NOMO-1 (cell line): ENCODE data around the gene DCAF17.

Source experiments
- DNase-seq, 2 experiments: peaks; one replicate each; lab custom pipeline; 2025; ENCODE audit not compliant: unreplicated experiment in 2 of 2; lab: John Stamatoyannopoulos, UW

Gene DCAF17

DNA sequence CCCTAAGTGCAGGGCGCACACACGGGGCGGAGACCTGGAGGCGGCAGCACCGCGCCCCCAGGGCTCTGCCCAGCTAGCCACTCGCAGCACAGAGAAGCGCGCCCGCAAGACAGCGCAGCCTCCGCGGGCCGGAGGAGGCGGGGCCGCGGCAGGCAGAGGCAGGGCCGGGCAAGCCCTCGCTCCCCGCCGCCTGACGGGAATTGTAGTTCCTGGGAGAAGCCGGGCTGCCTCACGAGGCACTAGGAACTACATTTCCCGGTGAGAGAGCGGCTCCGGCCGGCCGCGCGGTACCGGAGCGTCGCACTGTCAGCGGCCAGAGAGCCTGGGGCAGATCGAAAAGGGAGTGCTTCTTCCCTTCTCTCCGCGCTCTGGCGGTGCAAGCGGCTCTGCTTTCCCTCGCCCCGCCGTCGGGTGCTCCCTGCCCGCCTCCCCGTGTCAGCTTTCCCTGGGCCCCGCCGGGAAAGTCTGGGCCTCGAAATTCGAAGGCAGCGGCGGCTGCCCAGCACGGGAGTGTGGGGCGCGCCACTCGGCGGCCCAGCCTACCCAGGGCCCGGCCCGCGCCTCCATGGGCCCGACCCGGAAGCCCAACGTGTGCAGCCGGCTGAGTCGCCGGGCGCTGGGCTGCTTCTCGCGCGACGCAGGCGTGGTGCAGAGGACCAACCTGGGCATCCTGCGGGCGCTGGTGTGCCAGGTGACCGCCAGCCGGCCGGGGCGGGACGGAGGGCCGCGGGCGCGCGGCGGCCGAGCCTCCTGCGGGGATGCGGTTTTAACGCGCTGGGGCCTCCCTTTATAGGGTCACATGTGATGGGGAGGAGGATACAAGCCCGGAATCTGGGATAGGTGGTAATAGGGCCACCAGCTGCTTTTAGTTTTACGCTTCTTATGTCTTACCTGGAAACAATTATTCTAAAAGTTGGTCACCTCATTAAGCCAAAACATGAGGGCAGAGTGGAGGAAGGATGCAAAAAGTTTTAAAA lies at the start of gene DCAF17:
DCAF17 (plus strand) TSS at position 214 of the 977 bp plus-strand sequence; CDS start at position 566, 352 bp downstream.
- peak; percentile 97 to 99 for DNase-seq

DNA sequence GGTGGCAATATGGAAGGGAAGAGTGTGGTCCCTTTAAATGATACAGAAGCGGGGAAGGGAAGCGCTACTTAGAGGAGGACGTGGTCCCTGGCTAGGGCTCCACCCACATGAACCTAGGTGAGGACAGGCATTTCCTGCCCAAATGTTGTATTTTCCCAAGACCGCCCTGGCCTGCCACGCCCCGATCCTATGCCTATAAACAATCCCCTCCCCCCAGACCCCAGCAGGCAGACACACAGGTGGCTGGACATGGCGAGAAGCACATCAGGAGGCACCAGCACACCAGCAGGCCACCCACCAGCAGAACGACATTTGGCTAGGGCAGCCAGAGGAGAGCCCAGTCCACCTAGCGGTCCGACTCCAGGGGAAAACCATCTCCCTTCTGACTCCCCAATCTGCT lies 47.4 kb upstream of the DCAF17 start:
- DNase-seq, result no peak

GRCh38 chr2:171387052-171387451 lies 47.0 kb upstream of the DCAF17 start:
- no peak for DNase-seq

DNA sequence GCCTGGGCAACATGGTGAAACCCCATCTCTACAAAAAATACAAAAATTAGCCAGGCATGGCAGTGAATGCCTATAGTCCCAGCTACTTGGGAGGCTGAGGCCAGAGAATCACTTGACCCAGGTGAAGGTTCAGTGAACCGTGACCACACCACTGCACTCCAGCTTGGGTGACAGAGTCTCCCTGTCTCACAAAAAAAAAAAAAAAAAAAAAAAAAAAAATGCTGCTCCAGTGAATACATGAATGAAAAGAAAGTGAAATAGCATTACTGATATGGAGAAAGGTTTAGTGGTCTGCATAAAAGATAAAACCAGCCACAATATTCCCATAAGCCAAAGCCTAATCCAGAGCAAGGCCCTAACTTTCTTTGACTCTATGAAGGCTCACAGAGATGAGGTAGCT lies 44.7 kb upstream of the DCAF17 start:
- no peak for DNase-seq

GRCh38 chr2:171389780-171390179 lies 44.2 kb upstream of the DCAF17 start:
- no peak for DNase-seq

GRCh38 chr2:171390941-171391516 lies 43.0 kb upstream of the DCAF17 start:
- no peak for DNase-seq

DNA sequence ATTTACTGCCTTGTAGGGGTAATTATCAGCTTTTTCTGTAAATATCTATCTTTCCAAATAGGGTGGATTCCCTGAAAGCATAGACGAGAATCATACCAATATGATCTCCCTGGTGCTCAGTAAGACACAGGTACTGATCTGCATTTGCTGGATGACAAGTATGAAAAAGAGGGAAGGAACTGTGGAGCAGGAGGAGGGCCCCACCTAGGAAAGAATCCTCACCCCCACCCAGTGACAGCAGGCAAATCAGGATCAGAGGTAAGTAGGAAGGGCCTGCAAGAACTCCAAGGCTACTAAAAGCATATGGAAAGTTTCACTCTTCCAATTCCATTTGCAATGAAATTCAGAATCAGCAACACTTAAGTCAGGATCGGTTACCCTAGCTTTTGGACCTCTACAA lies 42.5 kb upstream of the DCAF17 start:
- DNase-seq, result no peak

DNA sequence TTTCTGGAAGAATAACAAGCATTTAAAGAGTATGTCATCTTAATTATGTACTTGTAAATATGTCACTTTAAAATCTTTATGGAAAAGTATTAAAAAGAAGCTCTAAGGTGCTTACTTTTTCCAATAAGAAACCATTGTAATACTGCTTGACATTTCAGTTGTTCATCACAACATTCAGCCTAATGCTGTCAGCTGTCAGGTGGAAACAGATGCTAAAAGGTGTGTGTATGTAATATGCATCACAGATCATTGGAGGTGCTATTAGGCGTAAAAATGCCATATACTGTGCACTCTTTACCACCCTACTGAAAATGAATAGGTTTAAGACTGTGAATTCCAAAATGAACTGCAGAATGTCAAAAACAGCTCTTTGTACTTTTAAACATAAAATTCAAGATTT lies 40.5 kb upstream of the DCAF17 start:
- no peak for DNase-seq

GRCh38 chr2:171394164-171394740 lies 39.8 kb upstream of the DCAF17 start:
- peak in 1 of 2 experiments; percentile 14 for DNase-seq

- DNase-seq, result no peak
These were observed 34.7 kb upstream of the DCAF17 start for GRCh38 chr2:171399292-171399691.

DNA sequence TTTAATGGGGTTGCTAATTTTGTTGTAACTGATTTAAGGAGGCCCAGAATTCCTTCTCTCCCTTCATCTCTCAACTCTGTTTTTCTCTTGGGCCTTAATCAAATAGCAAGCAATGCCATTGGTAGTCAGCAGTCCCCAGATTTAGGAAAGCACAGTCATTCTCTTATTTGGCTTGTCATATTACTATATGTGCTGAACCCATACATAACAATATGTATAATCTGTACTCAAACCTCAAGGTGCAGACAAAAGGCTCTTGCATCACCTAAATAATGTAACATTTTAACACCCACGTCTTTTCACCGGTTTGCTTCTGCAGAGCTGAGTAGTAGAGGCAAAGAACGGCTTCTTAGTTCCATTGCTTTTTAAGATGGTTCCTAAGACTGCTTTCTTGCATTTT lies 33.6 kb upstream of the DCAF17 start:
- DNase-seq, result no peak

DNA sequence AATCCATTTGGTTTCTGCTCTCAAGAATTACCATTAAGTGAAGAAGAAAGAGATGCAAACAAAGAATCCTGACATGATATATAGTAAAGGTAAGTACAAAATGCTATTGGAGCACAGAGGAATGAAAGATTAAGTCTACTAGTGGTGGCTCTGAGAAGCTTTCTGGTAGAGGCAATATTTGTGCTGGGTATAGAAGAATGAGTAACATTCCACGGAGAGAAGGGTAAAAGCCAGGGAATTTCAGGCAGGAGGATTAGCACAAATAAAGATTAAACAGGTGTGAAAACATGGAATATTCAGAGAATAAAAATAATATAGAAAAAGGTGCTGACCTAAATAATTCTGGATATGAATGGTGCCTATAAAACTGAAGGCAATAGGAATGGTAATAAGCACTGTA lies 32.1 kb upstream of the DCAF17 start:
- DNase-seq, result no peak

GRCh38 chr2:171402906-171403580 lies 31.0 kb upstream of the DCAF17 start:
- DNase-seq, result no peak

DNA sequence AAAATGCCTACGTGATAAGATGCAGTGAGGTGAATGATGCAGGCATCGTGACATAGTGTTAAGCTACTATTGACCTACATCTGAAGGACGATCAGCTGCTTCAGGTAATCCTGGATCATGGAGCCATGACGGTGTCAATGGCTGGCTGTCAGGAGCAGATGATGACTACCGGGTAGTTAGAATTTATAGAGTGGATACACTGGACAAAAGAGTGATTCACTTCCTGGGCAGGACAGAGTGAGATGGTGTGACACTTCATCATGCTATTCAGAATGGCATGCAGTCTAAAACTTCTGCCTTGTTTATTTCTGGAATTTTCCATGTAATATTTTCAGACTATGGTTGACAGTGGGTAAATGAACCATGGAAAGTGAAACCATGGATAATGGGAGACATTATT lies 29.8 kb upstream of the DCAF17 start:
- DNase-seq, result no peak

- no peak for DNase-seq
These were observed 29.3 kb upstream of the DCAF17 start for GRCh38 chr2:171404719-171405118.

DNA sequence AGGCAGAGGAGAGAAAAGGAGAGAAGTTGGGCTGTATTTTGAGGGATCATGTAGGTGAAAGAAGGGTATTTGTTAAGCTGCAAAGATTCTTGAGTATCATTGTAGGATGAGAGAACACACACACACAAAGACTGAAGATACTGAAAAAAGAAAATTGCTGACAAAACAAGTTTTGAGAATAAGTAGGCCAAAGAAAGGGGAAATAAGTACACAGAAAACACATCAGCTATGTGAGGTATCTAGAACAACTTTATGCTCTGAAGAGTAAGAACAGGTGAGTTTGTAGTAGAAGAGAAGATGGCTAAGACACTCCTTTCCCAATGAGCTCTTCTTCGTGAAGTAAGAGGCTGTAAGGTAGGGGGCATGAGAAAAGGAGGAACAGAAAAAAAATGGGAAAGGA lies 28.5 kb upstream of the DCAF17 start:
- DNase-seq, result no peak

DNA sequence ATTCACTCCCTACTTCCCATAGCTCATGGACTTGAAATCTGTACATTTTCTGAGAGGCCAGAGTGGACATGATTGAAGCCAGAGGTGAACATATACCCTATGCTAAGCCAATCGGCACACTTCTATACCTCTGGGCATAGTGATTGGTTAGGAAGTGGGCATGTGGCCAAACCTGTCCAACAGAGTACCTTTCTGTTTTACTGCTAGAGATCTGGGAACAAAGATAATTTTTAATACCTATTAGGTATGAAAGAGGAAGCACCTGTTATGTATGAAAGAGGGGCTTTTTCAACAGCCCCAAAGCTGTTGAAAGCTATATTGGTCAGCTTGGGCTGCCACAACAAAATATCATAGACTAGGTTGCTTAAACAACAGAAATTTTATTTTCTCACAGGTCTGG lies 28.0 kb upstream of the DCAF17 start:
- DNase-seq, result no peak

DNA sequence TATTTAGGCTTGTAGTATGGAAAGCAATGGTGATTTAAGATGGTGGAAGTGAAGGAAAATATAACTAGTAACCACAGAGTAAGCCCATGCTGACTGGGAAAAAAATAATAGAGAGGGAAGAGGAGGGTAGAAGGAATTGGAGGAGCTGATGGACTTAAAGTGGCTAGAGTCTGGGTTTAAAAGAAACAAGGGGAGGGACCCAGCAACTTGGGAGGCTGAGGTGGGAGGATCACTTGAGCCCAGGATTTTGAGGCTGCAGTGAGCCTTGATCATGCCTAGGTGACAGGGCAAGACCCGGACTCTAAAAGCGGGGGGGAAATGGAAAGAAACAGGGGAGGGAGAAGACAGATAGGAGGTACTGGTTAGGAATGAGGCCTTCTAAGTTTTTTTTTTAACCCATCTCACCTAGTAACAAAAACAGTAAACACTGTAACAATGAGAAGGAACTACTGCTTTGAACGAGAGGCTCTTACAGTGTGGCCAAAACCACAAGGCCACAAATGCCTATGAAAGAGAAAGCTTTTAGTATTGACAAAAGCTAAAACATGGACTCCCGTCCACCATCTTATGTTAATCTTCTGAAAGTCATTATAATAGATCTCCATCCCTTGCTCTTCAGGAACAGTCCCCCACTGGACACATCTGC lies 26.9 kb upstream of the DCAF17 start:
- DNase-seq, result no peak

DNA sequence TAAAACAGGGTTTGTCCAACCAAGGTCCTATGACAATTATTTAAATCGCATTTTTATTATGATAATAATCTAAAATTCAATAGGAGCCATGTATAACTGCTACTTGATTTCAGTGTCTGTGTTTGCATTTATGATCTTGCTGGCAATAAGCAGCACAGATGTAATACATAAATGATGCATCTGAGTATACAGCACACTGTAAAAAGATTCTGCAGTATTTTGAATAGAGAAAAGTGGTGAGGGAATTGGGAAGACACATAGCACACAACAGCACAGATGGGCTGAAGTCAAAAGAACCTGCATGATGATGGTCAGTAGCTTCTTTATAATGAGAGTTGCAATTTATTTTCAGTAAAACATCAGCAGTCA lies 26.4 kb upstream of the DCAF17 start:
- DNase-seq, result no peak

- no peak for DNase-seq
These were observed 24.5 kb upstream of the DCAF17 start for GRCh38 chr2:171409436-171409971.

DNA sequence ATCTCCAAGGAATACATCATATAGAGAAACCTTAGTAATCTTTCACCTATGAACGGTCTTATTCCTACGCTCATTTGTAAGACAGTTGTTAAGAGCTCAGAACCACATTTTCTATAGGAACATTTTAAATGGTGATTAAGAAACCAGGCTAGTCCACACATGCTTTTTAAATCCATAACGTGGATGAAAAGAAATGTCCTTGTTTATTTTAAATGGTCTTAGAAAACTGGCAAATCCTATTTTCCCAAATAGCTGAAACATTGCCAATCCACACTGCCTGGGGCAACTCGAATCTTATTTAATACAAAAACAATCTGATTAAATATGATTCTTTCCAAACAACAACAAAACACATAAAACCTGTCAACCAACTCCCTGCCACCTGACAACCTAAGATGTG lies 23.9 kb upstream of the DCAF17 start:
- DNase-seq, result no peak
